IMR-90 (cell line): ENCODE results near the gene LDB2. TPM values are rescaled to one million over a fixed set of nuclear protein-coding genes. Genes with fewer than 3 reads are reported as not detected.

Experiments
- ATAC-seq: fragments of 200-7000 bp; cut with Tn5 transposase; 2 replicates; pipeline ENCODE4 v1.9.1; 2020; ENCODE audit warnings: low read depth, mild to moderate bottlenecking, moderate library complexity
- BruUV-seq: library from RNA; stranded (reverse); fragments of 400-500 nt; replicated peaks from 2 replicates; lab custom pipeline; 2021; lab: Mats Ljungman, UMichigan
- CTCF ChIA-PET: fragments of 300-600 bp; formaldehyde crosslinking; extraction: SDS; loops from one replicate; lab custom pipeline; 2021; ENCODE audit warnings: antibody characterized with exemption; lab: Yijun Ruan, JAX
- POLR2A ChIA-PET: fragments of 300-600 bp; sonication (Branson Sonifier 250); formaldehyde crosslinking; loops from one replicate; lab custom pipeline; 2022; ENCODE audit warnings: antibody characterized with exemption; ENCODE audit not compliant: unreplicated experiment; lab: Charles Lee
- DNase-seq: peaks from one replicate; pipeline ENCODE4 v3.0.0; 2013
- H2AFZ ChIP-seq: replicated peaks from 2 replicates; pipeline ENCODE3; 2013; ENCODE audit warnings: low read length, mild to moderate bottlenecking; ENCODE audit not compliant: poor library complexity
- H2AK5ac ChIP-seq: 2 replicates; pipeline ENCODE4 v1.6.1; 2013; ENCODE audit warnings: low read depth, low read length, inconsistent platforms
- H2AK9ac ChIP-seq: replicated peaks from 2 replicates; pipeline ENCODE3; 2013; ENCODE audit warnings: mild to moderate bottlenecking, low read depth, low read length, moderate library complexity; ENCODE audit not compliant: poor library complexity
- H2BK120ac ChIP-seq: 2 replicates; pipeline ENCODE4 v1.6.1; 2013; ENCODE audit warnings: low read depth, low read length, inconsistent platforms
- H2BK15ac ChIP-seq: 3 replicates; pipeline ENCODE4 v1.6.1; 2013; ENCODE audit warnings: low read depth, low read length, inconsistent platforms
- H2BK20ac ChIP-seq: 2 replicates; pipeline ENCODE4 v1.6.1; 2013; ENCODE audit warnings: low read depth, mild to moderate bottlenecking, inconsistent platforms, low read length, moderate library complexity
- H2BK5ac ChIP-seq: 2 replicates; pipeline ENCODE4 v1.6.1; 2013; ENCODE audit warnings: mild to moderate bottlenecking, low read depth, low read length, inconsistent platforms; ENCODE audit not compliant: poor library complexity, severe bottlenecking
- H3K14ac ChIP-seq: replicated peaks from 2 replicates; pipeline ENCODE4 v1.6.1; 2013; ENCODE audit warnings: low read depth, low read length, inconsistent platforms
- H3K18ac ChIP-seq: 2 replicates; pipeline ENCODE4 v1.6.1; 2013; ENCODE audit warnings: low read depth, low read length, control low read depth
- H3K23ac ChIP-seq: 2 replicates; pipeline ENCODE4 v1.6.1; 2013; ENCODE audit warnings: low read depth, low read length, inconsistent platforms
- H3K27ac ChIP-seq: 2 replicates; pipeline ENCODE4 v1.5.1; 2013; ENCODE audit warnings: mild to moderate bottlenecking, control low read depth, low read length; ENCODE audit not compliant: insufficient read depth
- H3K27me3 ChIP-seq: 2 replicates; pipeline ENCODE4 v1.6.1; 2013; ENCODE audit warnings: low read length; ENCODE audit not compliant: control insufficient read depth, insufficient read depth
- H3K36me3 ChIP-seq: 2 replicates; pipeline ENCODE4 v1.6.1; 2013; ENCODE audit warnings: low read length, mixed read lengths; ENCODE audit not compliant: control insufficient read depth, insufficient read depth
- H3K4ac ChIP-seq: 2 replicates; pipeline ENCODE4 v1.6.1; 2013; ENCODE audit warnings: low read depth, low read length, inconsistent platforms
- H3K4me1 ChIP-seq: 2 replicates; pipeline ENCODE4 v1.6.1; 2013; ENCODE audit warnings: low read length, mixed read lengths; ENCODE audit not compliant: control insufficient read depth, insufficient read depth
- H3K4me2 ChIP-seq: 2 replicates; pipeline ENCODE4 v1.6.1; 2013; ENCODE audit warnings: low read depth, mild to moderate bottlenecking, control low read depth, low read length, moderate library complexity
- H3K4me3 ChIP-seq: 2 replicates; pipeline ENCODE4 v1.5.1; 2013; ENCODE audit warnings: low read depth, mild to moderate bottlenecking, control low read depth, low read length, moderate library complexity; ENCODE audit not compliant: insufficient read depth
- H3K56ac ChIP-seq: 2 replicates; pipeline ENCODE4 v1.6.1; 2013; ENCODE audit warnings: low read length, inconsistent platforms; ENCODE audit not compliant: insufficient read depth; ENCODE audit errors: extremely low read depth
- H3K79me1 ChIP-seq, 2 experiments: 2 replicates each; pipeline ENCODE4 v1.6.1; 2013; ENCODE audit warnings: low read length in 2 of 2, inconsistent platforms in 1 of 2, low read depth in 1 of 2
- H3K9ac ChIP-seq: 2 replicates; pipeline ENCODE4 v1.6.1; 2013; ENCODE audit warnings: low read depth, low read length, control low read depth
- H3K9me1 ChIP-seq: 2 replicates; pipeline ENCODE4 v1.6.1; 2013; ENCODE audit warnings: low read length, inconsistent platforms; ENCODE audit not compliant: insufficient read depth
- H3K9me3 ChIP-seq: 2 replicates; pipeline ENCODE4 v1.6.1; 2013; ENCODE audit warnings: low read length; ENCODE audit not compliant: control insufficient read depth, insufficient read depth
- H4K20me1 ChIP-seq: 2 replicates; pipeline ENCODE4 v1.6.1; 2013; ENCODE audit warnings: low read length, inconsistent platforms; ENCODE audit not compliant: insufficient read depth
- H4K5ac ChIP-seq: 2 replicates; pipeline ENCODE4 v1.6.1; 2013; ENCODE audit warnings: mild to moderate bottlenecking, low read depth, low read length, control low read depth
- H4K8ac ChIP-seq, 2 experiments: 2 replicates each; pipeline ENCODE4 v1.6.1; 2013; ENCODE audit warnings: low read depth in 2 of 2, low read length in 2 of 2, control low read depth in 1 of 2, inconsistent platforms in 1 of 2
- H4K91ac ChIP-seq: 2 replicates; pipeline ENCODE4 v1.6.1; 2013; ENCODE audit warnings: low read depth, low read length, inconsistent platforms; ENCODE audit not compliant: insufficient read depth
- BHLHE40 ChIP-seq: fragments of 150-350 bp; IDR thresholded peaks from 2 replicates; pipeline ENCODE4 v1.6.1; 2016; ENCODE audit warnings: mild to moderate bottlenecking, low read depth, low read length
- FOS ChIP-seq: fragments of 150-350 bp; IDR thresholded peaks from 2 replicates; pipeline ENCODE4 v1.6.1; 2016; ENCODE audit warnings: low read depth, low read length
- MAFK ChIP-seq: IDR thresholded peaks from 2 replicates; pipeline ENCODE4 v1.6.1; 2012; ENCODE audit warnings: low read depth, low read length, improper control_type of control experiment
- MAZ ChIP-seq: IDR thresholded peaks from 2 replicates; pipeline ENCODE4 v1.6.1; 2012; ENCODE audit warnings: low read depth, mild to moderate bottlenecking, low read length, improper control_type of control experiment, moderate library complexity, borderline replicate concordance
- NFE2L2 ChIP-seq: fragments of 150-350 bp; IDR thresholded peaks from 2 replicates; pipeline ENCODE4 v1.6.1; 2016; ENCODE audit warnings: low read depth, mild to moderate bottlenecking, low read length
- RAD21 ChIP-seq: IDR thresholded peaks from 2 replicates; pipeline ENCODE4 v1.6.1; 2012; ENCODE audit warnings: low read length, improper control_type of control experiment
- WGBS, 2 experiments: methylation state at CpG; one replicate each; pipeline versions ENCODE4 v1.1.5 to v1.1.7; 2013; ENCODE audit warnings: missing lambda C conversion rate in 2 of 2; ENCODE audit not compliant: insufficient read length in 1 of 2; ENCODE audit errors: extremely low coverage in 2 of 2; 5-methylcytosine and 5-hydroxymethylcytosine counted together
- dilution Hi-C: fragments of 300-500 bp; cut with HindIII; formaldehyde crosslinking; loops from one replicate; pipeline ENCODE4 v1.14.3; 2018; ENCODE audit warnings: low sequenced_read_pairs; ENCODE audit not compliant: unreplicated experiment
- in situ Hi-C: fragments of 300-500 bp; cut with MboI; formaldehyde crosslinking; loops from 3 replicates; pipeline ENCODE4 v1.14.3; 2019; ENCODE audit warnings: low sequenced_read_pairs, inconsistent platforms, mixed read lengths
- intact Hi-C: fragments of 100-400 bp; cut with micrococcal nuclease; formaldehyde crosslinking; loops from 2 replicates; pipeline ENCODE4 v1.10.0; 2022
- polyA plus RNA-seq, 3 experiments: library from polyadenylated mRNA; depleted of rRNA; stranded (reverse); fragments of >200 nt; gene quantifications; 2 replicates each; pipeline ENCODE4 v1.2.3, GENCODE V29; 2012; ENCODE audit warnings: low replicate concordance in 1 of 3
- total RNA-seq: library from RNA; depleted of rRNA; stranded (reverse); fragments of >200 nt; gene quantifications from 2 replicates; pipeline ENCODE4 v1.2.3, GENCODE V29; 2012
- TF ChIP-seq, protein P1 (sequence below): fragments of 150-350 bp; IDR thresholded peaks from 2 replicates; pipeline ENCODE4 v1.6.1; 2017; ENCODE audit warnings: mild to moderate bottlenecking, antibody characterized with exemption, low read length, low read depth

Gene LDB2
- total and polyA plus RNA-seq, 2 of the 4 experiments (the other 2 are of a cell fraction): 67.9 to 116 TPM

- Histone ChIP-seq H3K9ac (no peak overlapping the region), H2AFZ (no peak overlapping the region), H3K79me1 (peaks cover 0 to 4% of the 10 kb centered on the region in 2 experiments; a peak in 1 of 4 replicates), H3K18ac (peak overlapping the region; percentile 36; the same call in 1 of the 2 replicates), H4K20me1 (no peaks in the 10 kb centered on the region), H3K9me3 (peaks cover 3% of the 10 kb centered on the region), H3K4me2 (no peak overlapping the region), H3K56ac (peak overlapping the region; percentile 44; the same call in 1 of the 2 replicates), H4K8ac (peak overlapping the region in 1 of 2 experiments; percentile 7; a peak in 1 of 4 replicates), H4K5ac (peak overlapping the region; percentile 33; the same call in 1 of the 2 replicates), H2BK120ac (peak overlapping the region; percentile 63), H3K27ac (peak overlapping the region; percentile 36; the same call in 1 of the 2 replicates), H2BK5ac (peak overlapping the region; percentile 53), H2BK20ac (peak overlapping the region; percentile 79), H3K9me1 (peaks cover 9% of the 10 kb centered on the region), H2AK9ac (no peak overlapping the region), H3K14ac (peak overlapping the region; percentile 57), H3K23ac (peak overlapping the region; percentile 28), H3K27me3 (no peaks in the 10 kb centered on the region), H4K91ac (peak overlapping the region; percentile 1; the same call in 1 of the 2 replicates), H2BK15ac (no peak overlapping the region; the same call in 1 of the 3 replicates), H2AK5ac (peak overlapping the region; percentile 52; the same call in 1 of the 2 replicates), H3K4me1 (peaks cover 17% of the 10 kb centered on the region), H3K4me3 (no peak overlapping the region), H3K36me3 (0 out of 2 replicates have a peak, but pooled peaks cover 2% of the 10 kb centered on the region), H3K4ac (peak overlapping the region; percentile 49; the same call in 1 of the 2 replicates)
- ATAC-seq (peak; percentile 70), DNase-seq (peak; percentile 61)
- BruUV-seq: no TSS peak
- dilution Hi-C loops (no loop called here), in situ Hi-C loops (no loop called here), intact Hi-C loops (no loop called here)
- TF ChIP-seq MAZ (no peak), BHLHE40 (no peak), FOS (no peak), MAFK (no peak), NFE2L2 (no peak), RAD21 (no peak)
- TF ChIP-seq, protein P1, sequence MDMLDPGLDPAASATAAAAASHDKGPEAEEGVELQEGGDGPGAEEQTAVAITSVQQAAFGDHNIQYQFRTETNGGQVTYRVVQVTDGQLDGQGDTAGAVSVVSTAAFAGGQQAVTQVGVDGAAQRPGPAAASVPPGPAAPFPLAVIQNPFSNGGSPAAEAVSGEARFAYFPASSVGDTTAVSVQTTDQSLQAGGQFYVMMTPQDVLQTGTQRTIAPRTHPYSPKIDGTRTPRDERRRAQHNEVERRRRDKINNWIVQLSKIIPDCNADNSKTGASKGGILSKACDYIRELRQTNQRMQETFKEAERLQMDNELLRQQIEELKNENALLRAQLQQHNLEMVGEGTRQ: no peak
- no CpG with 5 or more reads among the region's 2 CpGs for WGBS, 2 experiments
- ChIA-PET POLR2A (no interaction called here), CTCF (no interaction called here)
Observed at GRCh38 chr4:16692524-16692923, 205.9 kb downstream of the LDB2 start.
